GM23338 (cell line): ENCODE data around the gene FAM89B.
A peak's percentile ranks its signal among the peaks of the same experiment; 100 is the strongest.

Source experiments
- CREB1 ChIP-seq: fragments of 250-450 bp; sonication (Bioruptor Pico); IDR thresholded peaks from 2 replicates; pipeline ENCODE4 v1.5.0; 2020; ENCODE audit warnings: low read depth, mild to moderate bottlenecking, moderate library complexity
- CTCF ChIP-seq, 2 experiments: fragments of 200-600 bp in 1 of 2; sonication (generic) in 1 of 2; conservative IDR thresholded peaks; 2 replicates each; pipeline versions ENCODE4 v1.5.1 to v1.6.1; 2016 to 2017; ENCODE audit warnings: antibody characterized with exemption in 2 of 2, low read depth in 2 of 2, mild to moderate bottlenecking in 2 of 2, moderate library complexity in 1 of 2
- EZH2 ChIP-seq: fragments of 200-600 bp; sonication (generic); IDR thresholded peaks from one replicate; pipeline ENCODE4 v1.8.0; 2017; ENCODE audit warnings: antibody characterized with exemption, mild to moderate bottlenecking, low read depth; ENCODE audit not compliant: unreplicated experiment
- EZH2phosphoT487 ChIP-seq: fragments of 200-600 bp; sonication (generic); IDR thresholded peaks from one replicate; pipeline ENCODE4 v1.8.1; 2018; ENCODE audit warnings: antibody characterized with exemption; ENCODE audit not compliant: unreplicated experiment
- POLR2AphosphoS5 ChIP-seq: IDR thresholded peaks from 2 replicates; pipeline ENCODE4 v1.6.1; 2016; ENCODE audit warnings: antibody characterized with exemption, low read depth
- ZNF331 ChIP-seq: fragments of 250-450 bp; sonication (Bioruptor Pico); IDR thresholded peaks from 2 replicates; pipeline ENCODE4 v1.5.0; 2020; ENCODE audit warnings: low read depth, mild to moderate bottlenecking, moderate library complexity

GRCh38 chr11:65560555-65561418 lies 11.6 kb upstream of the FAM89B start:
- TF ChIP-seq CTCF (conservative IDR thresholded peaks at IDR 0.05; ENCODE audit: low read depth in 2 of 2), result no peak
- TF ChIP-seq EZH2, result no peak
- TF ChIP-seq CREB1 (CRISPR knock-in tag), result no peak
- TF ChIP-seq POLR2AphosphoS5, result peak; percentile 65
- no peak for TF ChIP-seq EZH2phosphoT487
- TF ChIP-seq ZNF331 (CRISPR knock-in tag), result no peak
